Mammary epithelial cell (primary cell): Measurements from ENCODE around the gene SLC6A13.

Source experiments
- CTCF ChIP-seq, 2 donors: IDR thresholded peaks in 1 of 2; conservative IDR thresholded peaks in 1 of 2; 2 replicates each; pipeline ENCODE4 v1.5.1; 2011 to 2012; ENCODE audit warnings: inconsistent platforms in 2 of 2, low read length in 2 of 2, mild to moderate bottlenecking in 2 of 2, control low read depth in 1 of 2, low read depth in 1 of 2; ENCODE audit not compliant: insufficient read depth in 1 of 2; ENCODE audit errors: extremely low read depth in 1 of 2
- EZH2 ChIP-seq: IDR thresholded peaks from 2 replicates; pipeline ENCODE4 v1.6.1; 2012; ENCODE audit warnings: low read length, inconsistent platforms, borderline replicate concordance

GRCh38 chr12:242496-242895 lies 20.1 kb downstream of the SLC6A13 start:
- TF ChIP-seq CTCF (conservative IDR thresholded peaks at IDR 0.05 in 1 of 2, IDR thresholded peaks at IDR 0.05 in 1 of 2; ENCODE audit: extremely low read depth in 1 of 2, insufficient read depth in 1 of 2, low read depth in 1 of 2, low read length in 2 of 2) (no peak), EZH2 (no peak)
